Measurements from ENCODE around the gene IDH3G.

Gene IDH3G

GRCh38 chrX:153793291-153793690 is 884 bp downstream of the IDH3G start:
- DNase-seq (ENCODE audit: low read depth, low spot score) = no peak
- CTCF ChIA-PET = interaction anchor here (1.0 to 2.1 kb wide), 3 partner anchors 8 to 153 kb away, joined by 4 to 6 read pairs (median 4); partner anchors contain the start of gene PLXNB3

GRCh38 chrX:153792368-153792767 is 1.8 kb downstream of the IDH3G start:
- no peak for TF ChIP-seq CTCF (IDR thresholded peaks at IDR 0.05; ENCODE audit: insufficient read depth, low read length, missing control alignments)
- no peak for DNase-seq (ENCODE audit: low read depth, low spot score)
- CTCF ChIA-PET = no interaction called here
- peak overlapping the region; percentile 6; the same call in 1 of the 2 replicates for H3K4me3 ChIP-seq (ENCODE audit: low read depth, low read length)
- POLR2A ChIA-PET = interaction anchor here (0.6 kb wide), 1 partner anchor 13 kb away, joined by 3 read pairs; no protein-coding TSS in a partner anchor

More at GRCh38 chrX:153793291-153793690, 884 bp downstream of the IDH3G start:
- H3K4me3 ChIP-seq (ENCODE audit: low read depth, low read length) = peak overlapping the region; percentile 84
- no peak for TF ChIP-seq CTCF (IDR thresholded peaks at IDR 0.05; ENCODE audit: insufficient read depth, low read length, missing control alignments)
- POLR2A ChIA-PET = interaction anchor here (1.8 to 1.9 kb wide), 2 partner anchors 27 to 135 kb away, joined by 5 to 8 read pairs; no protein-coding TSS in a partner anchor

GRCh38 chrX:153791104-153791852 is 2.9 kb downstream of the IDH3G start:
- ChIA-PET CTCF (no interaction called here), POLR2A (no interaction called here)
- H3K4me3 ChIP-seq (ENCODE audit: low read depth, low read length) = no peak overlapping the region
- DNase-seq (ENCODE audit: low read depth, low spot score) = no peak
- TF ChIP-seq CTCF (IDR thresholded peaks at IDR 0.05; ENCODE audit: insufficient read depth, low read length, missing control alignments) = no peak

GRCh38 chrX:153789654-153790053 is 4.5 kb downstream of the IDH3G start:
- POLR2A ChIA-PET = no interaction called here
- DNase-seq (ENCODE audit: low read depth, low spot score) = no peak
- CTCF ChIA-PET = no interaction called here
- no peak overlapping the region for H3K4me3 ChIP-seq (ENCODE audit: low read depth, low read length)
- TF ChIP-seq CTCF (IDR thresholded peaks at IDR 0.05; ENCODE audit: insufficient read depth, low read length, missing control alignments) = no peak

GRCh38 chrX:153786669-153787068 is 7.5 kb downstream of the IDH3G start:
- no peak for TF ChIP-seq CTCF (IDR thresholded peaks at IDR 0.05; ENCODE audit: insufficient read depth, low read length, missing control alignments)
- ChIA-PET POLR2A (no interaction called here), CTCF (no interaction called here)
- no peak overlapping the region for H3K4me3 ChIP-seq (ENCODE audit: low read depth, low read length)
- DNase-seq (ENCODE audit: low read depth, low spot score) = no peak

GRCh38 chrX:153784325-153784967 is 9.7 kb downstream of the IDH3G start:
- POLR2A ChIA-PET = no interaction called here
- CTCF ChIA-PET = interaction anchor here (0.7 to 1.2 kb wide), 2 partner anchors 9 to 162 kb away, joined by 3 to 4 read pairs; no protein-coding TSS in a partner anchor
- no peak for TF ChIP-seq CTCF (IDR thresholded peaks at IDR 0.05; ENCODE audit: insufficient read depth, low read length, missing control alignments)
- DNase-seq (ENCODE audit: low read depth, low spot score) = no peak
- no peak overlapping the region for H3K4me3 ChIP-seq (ENCODE audit: low read depth, low read length)
